ENCODE results near the gene LIMA1. TPM values are rescaled to one million over a fixed set of nuclear protein-coding genes. Genes with fewer than 3 reads are reported as not detected.
A peak's percentile ranks its signal among the peaks of the same experiment; 100 is the strongest.

The LIMA1 gene
- total RNA-seq, 3 donors from 2014 or later (not counting 1 experiment from before 2014, with no cell fraction given), result 12.0 to 16.2 (median 13.7) TPM

- peak overlapping the region; percentile 88 to 92 for H3K27ac Mint-ChIP-seq
Measured at GRCh38 chr12:50211392-50212070, 71.8 kb downstream of the LIMA1 start.

DNA sequence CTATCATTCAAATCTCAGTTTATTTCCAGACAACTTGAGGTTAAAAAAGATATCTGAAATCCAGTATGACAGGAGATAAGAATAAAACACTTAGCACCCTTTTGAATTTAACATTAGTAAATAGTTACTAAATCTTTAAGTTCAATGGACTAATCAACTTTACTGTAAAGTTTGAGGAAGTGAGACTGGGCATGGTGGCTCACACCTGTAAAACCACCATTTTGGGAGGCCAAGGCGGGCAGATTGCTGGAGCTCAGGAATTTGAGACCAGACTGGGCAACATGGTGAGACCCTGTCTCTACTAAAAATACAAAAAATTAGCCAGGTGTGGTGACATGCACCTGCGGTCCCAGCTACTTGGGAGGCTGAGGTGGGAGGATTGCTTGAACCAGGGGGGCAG, 75.9 kb downstream of the LIMA1 start:
- Mint-ChIP-seq H3K9me3 (no peaks in the 10 kb centered on the region), H3K4me3 (no peak overlapping the region), H3K4me1 (peaks cover 12 to 16% of the 10 kb centered on the region in 2 donors), H3K27me3 (ENCODE audit: low read depth in 2 of 2) (no peaks in the 10 kb centered on the region), H3K27ac (no peak overlapping the region), H3K36me3 (no peaks in the 10 kb centered on the region)
- intact Hi-C loops (cut with micrococcal nuclease), result no loop called here
- Histone ChIP-seq H3K36me3 (ENCODE audit: control insufficient read depth, insufficient read depth, low read length) (peaks cover 19% of the 10 kb centered on the region), H3K4me3 (ENCODE audit: low read length) (no peak overlapping the region), H3K27ac (ENCODE audit: low read length) (no peak overlapping the region), H3K4me1 (ENCODE audit: control insufficient read depth, insufficient read depth, low read length) (peaks cover 11% of the 10 kb centered on the region), H3K9me3 (ENCODE audit: control insufficient read depth, insufficient read depth, low read length) (no peaks in the 10 kb centered on the region), H3K27me3 (ENCODE audit: control insufficient read depth, insufficient read depth, low read length) (no peaks in the 10 kb centered on the region)
- ATAC-seq (no peak), DNase-seq (no peak)
- TF ChIP-seq, protein P1, sequence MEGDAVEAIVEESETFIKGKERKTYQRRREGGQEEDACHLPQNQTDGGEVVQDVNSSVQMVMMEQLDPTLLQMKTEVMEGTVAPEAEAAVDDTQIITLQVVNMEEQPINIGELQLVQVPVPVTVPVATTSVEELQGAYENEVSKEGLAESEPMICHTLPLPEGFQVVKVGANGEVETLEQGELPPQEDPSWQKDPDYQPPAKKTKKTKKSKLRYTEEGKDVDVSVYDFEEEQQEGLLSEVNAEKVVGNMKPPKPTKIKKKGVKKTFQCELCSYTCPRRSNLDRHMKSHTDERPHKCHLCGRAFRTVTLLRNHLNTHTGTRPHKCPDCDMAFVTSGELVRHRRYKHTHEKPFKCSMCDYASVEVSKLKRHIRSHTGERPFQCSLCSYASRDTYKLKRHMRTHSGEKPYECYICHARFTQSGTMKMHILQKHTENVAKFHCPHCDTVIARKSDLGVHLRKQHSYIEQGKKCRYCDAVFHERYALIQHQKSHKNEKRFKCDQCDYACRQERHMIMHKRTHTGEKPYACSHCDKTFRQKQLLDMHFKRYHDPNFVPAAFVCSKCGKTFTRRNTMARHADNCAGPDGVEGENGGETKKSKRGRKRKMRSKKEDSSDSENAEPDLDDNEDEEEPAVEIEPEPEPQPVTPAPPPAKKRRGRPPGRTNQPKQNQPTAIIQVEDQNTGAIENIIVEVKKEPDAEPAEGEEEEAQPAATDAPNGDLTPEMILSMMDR (IDR thresholded peaks at IDR 0.05), result no peak
- 93% methylated on average over 2 of the region's 2 CpGs for WGBS (ENCODE audit: insufficient coverage)

More at GRCh38 chr12:50211392-50212070, 71.8 kb downstream of the LIMA1 start:
- TF ChIP-seq, protein P1 (IDR thresholded peaks at IDR 0.05), result no peak
- Histone ChIP-seq H3K4me1 (ENCODE audit: control insufficient read depth, insufficient read depth, low read length) (peaks cover 14% of the 10 kb centered on the region), H3K9me3 (ENCODE audit: control insufficient read depth, insufficient read depth, low read length) (no peaks in the 10 kb centered on the region), H3K27me3 (ENCODE audit: control insufficient read depth, insufficient read depth, low read length) (no peaks in the 10 kb centered on the region), H3K4me3 (ENCODE audit: low read length) (no peak overlapping the region), H3K27ac (ENCODE audit: low read length) (peak overlapping the region; percentile 48), H3K36me3 (ENCODE audit: control insufficient read depth, insufficient read depth, low read length) (no peaks in the 10 kb centered on the region)
- Mint-ChIP-seq H3K9me3 (no peaks in the 10 kb centered on the region), H3K36me3 (no peaks in the 10 kb centered on the region), H3K4me1 (peaks cover 29 to 33% of the 10 kb centered on the region in 2 donors), H3K4me3 (peak overlapping the region; percentile 72), H3K27me3 (ENCODE audit: low read depth in 2 of 2) (no peaks in the 10 kb centered on the region)
- peak in 1 of 2 donors; percentile 54 for DNase-seq
- ATAC-seq, result peak in 1 of 3 donors; percentile 50
- WGBS (ENCODE audit: insufficient coverage), result 95% methylated on average over 2 of the region's 6 CpGs
- intact Hi-C loops (cut with micrococcal nuclease), result no loop called here

DNA sequence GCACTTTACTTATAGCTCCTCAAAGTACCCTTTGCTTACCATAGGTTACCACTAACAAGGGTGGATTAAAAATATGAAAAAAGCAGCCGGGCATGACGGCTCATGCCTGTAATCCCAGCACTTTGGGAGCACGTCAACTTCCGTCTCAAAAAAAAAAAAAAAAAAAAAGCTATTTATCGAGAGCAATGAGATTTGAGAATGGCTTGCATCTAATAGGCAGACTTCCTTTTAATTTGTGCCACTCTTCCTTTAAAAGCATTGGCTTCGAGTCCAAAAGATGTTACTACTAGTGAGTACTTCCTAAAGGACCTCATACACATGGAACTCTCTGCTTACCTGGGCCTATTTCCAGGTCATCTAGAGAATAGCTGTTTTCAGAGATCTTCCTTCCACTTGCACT, 77.7 kb downstream of the LIMA1 start:
- WGBS (ENCODE audit: insufficient coverage), result 94% methylated on average over 6 of the region's 6 CpGs
- no peak overlapping the region for H3K4me3 Mint-ChIP-seq
- H3K27me3 Mint-ChIP-seq (ENCODE audit: low read depth in 2 of 2), result no peaks in the 10 kb centered on the region
- TF ChIP-seq, protein P1 (IDR thresholded peaks at IDR 0.05), result no peak
- intact Hi-C loops (cut with micrococcal nuclease), result no loop called here
- H3K36me3 ChIP-seq (ENCODE audit: control insufficient read depth, insufficient read depth, low read length), result peaks cover 28% of the 10 kb centered on the region
- no peak for DNase-seq
- no peaks in the 10 kb centered on the region for H3K9me3 ChIP-seq (ENCODE audit: control insufficient read depth, insufficient read depth, low read length)
- no peak overlapping the region for H3K27ac Mint-ChIP-seq
- H3K4me1 Mint-ChIP-seq, result peaks cover 0 to 4% of the 10 kb centered on the region in 2 donors
- no peak for ATAC-seq
- no peaks in the 10 kb centered on the region for H3K9me3 Mint-ChIP-seq
- H3K4me3 ChIP-seq (ENCODE audit: low read length), result no peak overlapping the region
- H3K36me3 Mint-ChIP-seq, result peaks cover 2% of the 10 kb centered on the region
- H3K4me1 ChIP-seq (ENCODE audit: control insufficient read depth, insufficient read depth, low read length), result no peaks in the 10 kb centered on the region
- no peaks in the 10 kb centered on the region for H3K27me3 ChIP-seq (ENCODE audit: control insufficient read depth, insufficient read depth, low read length)
- H3K27ac ChIP-seq (ENCODE audit: low read length), result no peak overlapping the region

DNA sequence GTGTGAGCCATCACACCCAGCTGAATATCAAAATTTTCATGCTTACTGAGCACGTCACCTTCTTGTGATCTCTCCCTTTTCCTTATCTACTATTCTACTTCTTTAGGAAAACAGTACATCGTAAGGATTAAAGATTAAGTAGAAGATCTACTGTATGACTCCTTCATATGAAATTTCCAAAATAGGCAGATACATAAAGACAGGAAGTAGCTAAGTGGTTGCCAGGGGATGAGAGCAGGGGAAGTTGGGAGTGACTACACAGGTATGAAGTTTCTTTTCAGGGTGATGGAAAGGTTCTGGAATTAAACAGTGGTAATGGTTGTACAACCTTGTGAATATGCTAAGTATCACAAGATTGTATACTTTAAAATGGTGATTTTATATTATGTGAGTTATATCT, 79.6 kb downstream of the LIMA1 start:
- Mint-ChIP-seq H3K27ac (no peak overlapping the region), H3K4me3 (no peak overlapping the region), H3K9me3 (no peaks in the 10 kb centered on the region), H3K27me3 (ENCODE audit: low read depth in 2 of 2) (no peaks in the 10 kb centered on the region), H3K4me1 (no peaks in the 10 kb centered on the region), H3K36me3 (peaks cover 5% of the 10 kb centered on the region)
- no peak for DNase-seq
- Histone ChIP-seq H3K9me3 (ENCODE audit: control insufficient read depth, insufficient read depth, low read length) (no peaks in the 10 kb centered on the region), H3K4me1 (ENCODE audit: control insufficient read depth, insufficient read depth, low read length) (no peaks in the 10 kb centered on the region), H3K27ac (ENCODE audit: low read length) (no peak overlapping the region), H3K27me3 (ENCODE audit: control insufficient read depth, insufficient read depth, low read length) (no peaks in the 10 kb centered on the region), H3K36me3 (ENCODE audit: control insufficient read depth, insufficient read depth, low read length) (peaks cover 39% of the 10 kb centered on the region), H3K4me3 (ENCODE audit: low read length) (no peak overlapping the region)
- no peak for ATAC-seq
- TF ChIP-seq, protein P1 (IDR thresholded peaks at IDR 0.05), result no peak
- 80% methylated on average over 1 of the region's 2 CpGs for WGBS (ENCODE audit: insufficient coverage)
- intact Hi-C loops (cut with micrococcal nuclease), result no loop called here

Measured in natural killer cell (primary cell).